Inflammatory macrophage treated with lipopolysaccharide for 1 hour (primary cell): ENCODE measurements around the gene SLCO3A1.
A peak's percentile ranks its signal among the peaks of the same experiment; 100 is the strongest.
"Not testable (repeated sequence)": the region's sequence is repeated elsewhere in the genome, so short reads cannot be mapped to it uniquely, and the experiment has no call there.

Source experiments
- DNase-seq, 2 donors: peaks; one replicate each; pipeline ENCODE4 v3.0.0-alpha.2; 2020 to 2022

Gene SLCO3A1

DNA sequence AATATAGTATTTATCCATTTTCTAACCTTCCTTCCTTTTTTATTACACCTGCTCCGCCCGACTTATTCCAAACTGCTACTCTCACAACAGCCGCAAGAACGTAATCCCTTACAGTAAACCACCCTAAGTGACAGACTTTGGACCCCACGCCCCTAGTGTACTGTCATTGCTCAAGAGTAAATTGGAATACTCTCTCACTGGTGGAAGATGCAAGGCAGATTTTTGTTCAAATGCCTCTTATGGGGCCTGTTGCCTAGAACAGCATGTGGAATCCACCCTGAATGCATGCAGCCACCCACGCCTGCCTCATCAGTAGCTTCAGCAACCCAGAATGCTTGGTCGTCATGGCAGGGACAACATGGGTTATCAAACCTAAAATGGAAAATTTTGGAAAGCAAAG lies 313.9 kb downstream of the SLCO3A1 start:
- DNase-seq = no peak

DNA sequence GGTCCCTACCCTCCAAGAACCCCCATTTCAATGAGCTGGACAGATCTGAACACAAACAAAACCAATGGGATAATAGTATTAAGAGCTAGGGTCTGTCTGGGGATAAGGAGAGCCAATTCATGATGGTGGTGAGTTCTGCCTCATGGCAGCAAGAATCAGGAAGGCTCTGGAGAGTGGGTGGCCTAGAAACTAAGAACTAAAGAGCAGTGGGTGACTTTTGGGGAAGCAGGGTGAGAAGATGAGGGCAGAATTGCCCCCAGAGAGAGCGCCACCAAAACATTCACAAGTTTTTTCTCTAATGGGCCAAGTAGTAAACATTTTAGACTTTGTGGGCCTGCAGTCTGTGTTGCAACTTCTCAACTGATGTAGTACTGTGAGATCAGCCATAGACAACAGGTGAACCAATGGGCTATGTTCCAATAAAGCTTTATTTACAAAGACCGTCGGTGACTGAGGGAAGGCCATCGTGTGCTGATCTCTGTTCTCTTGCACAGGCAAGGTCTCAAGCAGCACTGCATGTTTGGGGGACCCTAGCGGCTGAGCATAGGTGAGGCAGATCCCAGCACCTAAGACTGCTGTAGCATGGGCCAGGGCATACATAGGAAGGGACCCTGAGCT lies 314.7 kb downstream of the SLCO3A1 start:
- peak; percentile 14 to 23 for DNase-seq

DNA sequence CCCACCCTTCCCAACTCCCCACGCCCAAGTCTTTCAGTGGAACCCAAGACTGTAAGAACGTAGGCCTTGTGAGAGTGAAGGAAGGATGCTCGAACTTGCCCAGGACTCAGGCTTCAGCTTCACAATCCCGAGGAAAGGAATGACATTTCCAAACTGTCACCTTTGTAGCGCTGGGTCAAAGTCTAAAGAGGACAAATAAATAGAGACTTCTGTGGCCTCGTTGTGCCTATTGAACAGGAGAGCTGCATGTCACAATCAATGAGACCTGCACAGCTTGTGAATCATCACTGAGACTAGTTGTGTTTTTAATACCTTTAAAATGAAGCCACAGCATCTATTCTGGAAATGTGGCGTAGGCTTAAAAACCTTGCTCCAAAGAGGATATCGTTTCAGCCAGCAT lies 317.4 kb downstream of the SLCO3A1 start:
- DNase-seq = no peak

DNA sequence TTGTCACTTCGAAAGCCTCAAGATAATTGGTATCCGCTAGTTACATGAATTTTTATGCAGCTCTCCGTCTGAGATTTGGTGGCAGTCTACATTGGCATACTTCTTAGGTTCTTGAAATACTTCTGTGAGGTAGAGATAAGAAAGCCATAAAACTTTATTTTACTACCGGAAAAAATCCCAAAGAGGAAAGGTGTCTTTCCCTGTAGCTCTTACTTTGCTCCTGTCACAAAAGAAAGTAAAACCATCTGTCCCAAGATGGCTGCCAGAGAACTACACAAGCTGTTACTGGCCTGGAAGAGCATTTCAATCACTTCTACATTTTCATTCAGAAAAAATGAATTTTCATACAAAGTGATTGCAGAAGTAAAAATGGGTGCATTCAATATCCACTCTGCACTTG lies 325.4 kb downstream of the SLCO3A1 start:
- DNase-seq = no peak

DNA sequence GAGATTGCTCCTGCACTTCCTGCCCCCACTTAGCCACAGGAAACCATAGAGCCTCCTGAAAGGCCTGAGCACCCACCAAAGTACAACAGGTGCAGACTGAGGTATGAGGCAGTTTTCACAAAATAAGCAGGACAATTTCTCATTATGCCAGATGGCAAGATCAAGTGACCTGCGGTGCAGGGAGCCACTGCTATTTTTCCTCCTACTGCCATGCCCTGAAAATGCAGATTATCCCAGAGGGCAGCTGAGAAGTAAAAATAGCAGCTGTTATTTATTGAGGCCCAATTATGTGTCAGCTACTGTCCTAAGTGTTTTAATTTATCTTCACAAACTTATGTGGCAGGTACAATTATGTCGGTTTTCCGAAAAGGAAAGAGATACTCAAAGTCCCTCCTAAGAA lies 330.6 kb downstream of the SLCO3A1 start:
- DNase-seq = no peak

DNA sequence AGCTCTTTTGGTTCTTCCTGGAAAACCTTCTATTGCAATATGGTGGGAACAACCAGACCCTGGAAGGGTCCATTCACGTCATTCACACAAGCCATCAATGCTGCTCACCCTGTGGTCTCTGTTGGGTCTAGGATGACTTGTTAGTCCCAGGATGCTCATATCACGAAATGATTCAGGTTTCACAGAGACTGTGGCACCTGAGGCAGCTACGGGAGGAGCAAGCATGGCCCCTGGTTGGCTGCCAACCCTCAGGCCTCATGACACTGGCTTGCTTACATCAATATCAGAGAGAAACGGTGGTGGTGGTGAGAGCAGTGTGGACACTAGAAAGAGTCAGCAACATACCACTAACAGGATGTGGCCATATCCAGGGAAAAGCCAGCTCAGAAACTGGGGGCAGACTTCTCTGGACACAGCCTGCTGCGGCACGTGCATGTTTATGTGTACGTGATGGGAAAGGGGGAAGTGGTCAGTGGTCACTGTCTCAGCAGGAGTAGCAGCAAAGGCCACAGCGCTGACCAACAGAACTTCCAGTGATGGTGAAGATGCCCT lies 331.2 kb downstream of the SLCO3A1 start:
- DNase-seq = no peak

DNA sequence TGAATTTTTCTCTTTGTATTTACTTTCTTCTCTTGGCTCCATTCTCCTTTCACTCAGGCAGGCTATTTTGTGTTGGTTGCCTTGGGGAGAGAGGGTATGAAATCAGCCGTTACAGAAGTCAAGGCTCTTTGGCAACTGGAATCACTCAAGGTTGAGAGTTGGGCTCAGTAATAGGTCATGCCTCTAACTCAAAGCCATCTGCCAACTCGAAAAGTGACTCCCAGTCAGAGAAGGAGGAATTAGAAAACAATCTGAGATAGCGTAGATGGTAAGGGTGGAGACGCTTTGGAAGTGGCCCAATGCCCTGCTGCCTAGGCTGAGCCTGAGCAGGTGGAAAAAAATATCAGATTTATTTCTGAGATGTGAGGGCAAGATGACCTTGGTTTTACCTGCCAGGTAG lies 334.5 kb downstream of the SLCO3A1 start:
- DNase-seq = no peak

DNA sequence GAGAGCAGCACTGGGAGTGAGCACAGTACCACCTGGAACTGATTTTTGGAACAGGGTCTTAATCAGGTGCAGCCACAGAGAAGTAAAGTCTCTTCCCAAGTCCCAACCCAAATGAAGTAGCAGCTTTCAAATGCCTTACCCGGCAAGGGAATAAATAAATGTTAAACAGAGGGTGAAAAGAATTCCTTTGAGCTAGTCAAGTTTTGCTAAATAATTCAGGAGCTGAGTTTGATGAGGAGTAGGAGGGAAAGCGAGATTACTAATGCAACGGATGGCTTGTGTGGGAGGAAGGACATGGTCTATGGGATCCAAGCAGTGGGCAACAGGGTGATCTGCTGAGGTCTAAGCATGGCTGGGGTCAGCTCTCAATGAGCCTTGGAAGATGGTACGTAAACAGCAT lies 335.7 kb downstream of the SLCO3A1 start:
- no peak for DNase-seq

DNA sequence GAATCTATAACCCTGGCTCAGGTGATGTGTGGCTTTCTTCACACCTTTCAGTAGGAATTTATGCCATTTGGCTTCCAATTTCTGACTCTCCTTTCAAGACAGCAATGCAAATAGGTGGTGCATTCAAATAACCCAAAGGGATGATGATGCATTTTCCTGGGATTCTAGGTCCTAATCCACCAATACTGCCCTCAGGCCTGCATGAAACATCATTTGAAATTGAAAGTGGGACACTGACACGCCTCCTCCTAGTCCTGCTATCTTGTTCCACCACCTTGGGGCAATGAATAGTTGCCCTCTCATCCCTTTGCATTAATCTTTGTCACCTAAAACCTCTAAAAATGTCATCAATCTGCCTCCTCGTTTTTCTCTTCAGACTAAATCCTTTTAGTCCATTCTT lies 341.7 kb downstream of the SLCO3A1 start:
- DNase-seq = no peak

DNA sequence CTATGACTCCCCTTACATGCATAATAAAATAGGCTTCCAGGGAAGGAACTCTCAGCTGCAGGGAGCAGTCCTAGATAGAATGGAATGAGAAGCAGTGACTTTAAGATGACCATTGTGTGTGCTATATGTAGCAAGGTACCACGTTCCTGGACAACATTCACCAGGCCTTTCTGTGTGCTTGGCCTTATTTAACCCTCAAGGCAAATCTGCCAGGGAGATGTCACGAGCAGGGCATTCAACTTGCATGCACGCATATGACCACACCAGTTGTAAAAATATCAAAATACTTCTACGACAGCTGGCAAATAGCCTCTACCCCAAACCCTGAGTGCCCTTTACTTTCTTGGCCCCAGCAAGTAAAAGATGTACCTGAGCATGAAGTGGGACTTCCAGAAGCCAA lies 342.8 kb downstream of the SLCO3A1 start:
- no peak for DNase-seq

DNA sequence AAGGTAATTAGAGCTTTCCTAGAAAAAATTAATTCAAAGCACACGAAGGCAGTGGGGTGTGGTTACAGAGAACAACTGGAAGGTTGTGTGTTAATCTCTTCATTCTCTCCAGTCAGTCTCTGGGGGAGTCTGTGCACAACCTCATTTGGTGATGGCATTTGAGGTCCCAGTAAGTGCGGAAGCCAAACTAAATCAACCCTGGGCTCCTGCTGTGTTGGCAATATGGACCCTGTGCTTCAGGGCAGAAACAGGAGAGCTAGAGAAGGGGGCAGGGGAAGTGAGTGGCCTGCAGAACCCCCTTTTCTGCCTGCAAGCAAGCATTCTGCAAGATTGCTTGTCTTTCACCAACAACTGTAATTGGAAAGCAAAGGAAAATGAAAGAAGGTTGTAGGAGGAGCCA lies 344.2 kb downstream of the SLCO3A1 start:
- DNase-seq = no peak

DNA sequence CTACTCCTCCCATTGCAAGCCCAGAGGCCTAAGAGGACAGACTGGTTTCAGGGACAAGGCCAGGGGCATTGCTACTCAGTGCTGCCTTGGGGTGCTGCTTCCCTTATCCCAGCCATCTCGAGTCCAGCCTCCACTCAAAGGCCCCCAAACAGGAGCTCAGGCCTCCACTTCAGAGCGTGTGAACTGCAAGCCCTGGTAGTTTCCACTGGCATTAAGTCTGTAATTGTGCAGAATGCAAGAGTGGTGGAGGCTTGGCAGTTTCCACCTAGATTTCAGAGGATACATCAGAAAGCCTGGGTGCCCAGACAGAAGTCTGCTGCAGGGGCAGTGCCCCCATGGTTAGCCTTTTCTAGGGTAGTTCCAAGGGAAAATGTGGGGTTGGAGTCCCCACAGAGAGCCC lies 347.4 kb downstream of the SLCO3A1 start:
- DNase-seq = no peak

DNA sequence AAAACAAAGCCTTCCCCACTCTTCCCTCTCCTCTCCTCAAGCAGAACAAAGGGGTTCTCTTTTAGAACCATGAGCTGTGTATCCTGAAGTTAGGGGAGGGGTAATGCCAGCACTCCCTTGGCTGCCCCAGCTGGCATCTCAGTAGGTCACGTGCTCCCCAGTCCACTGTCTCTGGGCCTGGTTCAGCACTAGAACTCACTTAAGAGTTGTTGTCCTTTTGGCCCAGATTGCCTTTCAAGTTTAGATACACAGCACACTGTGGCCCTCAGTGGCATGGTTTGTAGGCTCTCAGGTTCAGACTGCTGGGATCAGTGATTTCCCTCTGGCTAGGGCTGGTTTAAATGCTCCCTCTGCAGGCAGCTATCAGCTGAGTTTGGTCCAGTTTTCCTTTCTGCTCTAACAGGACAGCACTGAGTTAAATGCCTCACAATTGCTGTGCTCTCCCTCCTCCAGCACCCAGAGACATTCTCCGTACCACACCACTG lies 351.8 kb downstream of the SLCO3A1 start:
- DNase-seq = no peak

DNA sequence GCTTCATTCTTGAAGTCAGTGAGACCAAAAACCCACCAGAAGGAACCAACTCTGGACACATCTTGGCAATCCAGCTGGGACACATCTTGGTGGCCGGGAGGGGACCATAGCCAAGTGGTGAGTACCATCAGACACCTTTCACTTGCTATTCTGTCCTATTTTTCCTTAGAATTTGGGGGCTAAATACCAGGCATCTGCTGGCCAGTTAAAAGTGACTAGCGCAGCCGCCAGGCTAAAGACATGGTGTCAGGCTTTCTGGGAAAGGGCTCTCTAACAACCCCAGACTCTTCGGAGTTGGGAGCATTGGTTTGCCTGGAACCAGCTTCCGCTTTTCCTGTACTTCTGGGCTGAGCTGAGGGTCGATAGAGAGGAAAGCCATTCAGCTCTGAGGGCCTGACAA lies 354.1 kb downstream of the SLCO3A1 start:
- DNase-seq = not testable (repeated sequence)
